GM19240 (cell line): Measurements from ENCODE around the gene CD58.

Experiments used
- DNase-seq: peaks from one replicate; pipeline ENCODE4 v3.0.0; 2011; ENCODE audit warnings: low spot score; ENCODE audit not compliant: insufficient read length

CD58 gene

DNA sequence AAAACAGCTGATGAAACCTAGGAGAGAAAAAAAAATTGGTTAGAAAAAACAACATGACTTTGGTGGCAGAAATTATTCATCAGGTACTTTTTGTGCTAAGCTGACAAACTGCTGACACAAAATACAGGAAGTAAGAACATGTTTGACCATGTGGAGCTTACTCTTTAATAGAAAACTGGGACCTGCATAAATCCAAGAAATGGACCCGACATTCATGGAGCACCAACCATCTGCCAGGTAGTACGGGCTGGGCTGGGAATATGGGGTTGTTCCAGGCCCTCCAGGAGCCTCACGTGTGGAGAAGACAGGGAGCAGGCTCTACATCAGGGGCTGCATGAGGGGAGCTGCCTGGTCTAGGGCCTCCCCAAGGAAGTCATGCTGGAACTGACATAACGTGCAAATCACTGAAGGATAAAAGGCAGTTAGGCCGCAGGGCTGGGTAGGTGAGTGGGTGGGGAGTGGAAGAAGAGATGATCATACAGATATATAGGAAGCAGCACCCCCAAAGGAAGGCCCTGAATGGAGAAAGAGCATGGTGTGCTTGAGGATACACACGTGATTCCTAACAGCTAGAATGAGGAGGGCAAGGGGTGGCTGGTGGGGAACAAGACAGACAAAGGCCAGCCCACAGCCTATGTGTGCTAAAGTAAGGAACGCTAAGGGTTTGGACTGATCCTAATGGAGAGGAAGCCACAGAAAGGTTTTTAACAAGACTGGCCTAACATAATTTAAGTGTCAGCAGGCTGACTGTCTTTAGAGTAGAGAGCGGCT, 26.1 kb downstream of the CD58 start:
- no peak for DNase-seq

GRCh38 chr1:116540088-116540487, 30.7 kb downstream of the CD58 start:
- DNase-seq: no peak

GRCh38 chr1:116538544-116538943, 32.3 kb downstream of the CD58 start:
- DNase-seq: no peak

GRCh38 chr1:116537898-116538297, 32.9 kb downstream of the CD58 start:
- DNase-seq: no peak

DNA sequence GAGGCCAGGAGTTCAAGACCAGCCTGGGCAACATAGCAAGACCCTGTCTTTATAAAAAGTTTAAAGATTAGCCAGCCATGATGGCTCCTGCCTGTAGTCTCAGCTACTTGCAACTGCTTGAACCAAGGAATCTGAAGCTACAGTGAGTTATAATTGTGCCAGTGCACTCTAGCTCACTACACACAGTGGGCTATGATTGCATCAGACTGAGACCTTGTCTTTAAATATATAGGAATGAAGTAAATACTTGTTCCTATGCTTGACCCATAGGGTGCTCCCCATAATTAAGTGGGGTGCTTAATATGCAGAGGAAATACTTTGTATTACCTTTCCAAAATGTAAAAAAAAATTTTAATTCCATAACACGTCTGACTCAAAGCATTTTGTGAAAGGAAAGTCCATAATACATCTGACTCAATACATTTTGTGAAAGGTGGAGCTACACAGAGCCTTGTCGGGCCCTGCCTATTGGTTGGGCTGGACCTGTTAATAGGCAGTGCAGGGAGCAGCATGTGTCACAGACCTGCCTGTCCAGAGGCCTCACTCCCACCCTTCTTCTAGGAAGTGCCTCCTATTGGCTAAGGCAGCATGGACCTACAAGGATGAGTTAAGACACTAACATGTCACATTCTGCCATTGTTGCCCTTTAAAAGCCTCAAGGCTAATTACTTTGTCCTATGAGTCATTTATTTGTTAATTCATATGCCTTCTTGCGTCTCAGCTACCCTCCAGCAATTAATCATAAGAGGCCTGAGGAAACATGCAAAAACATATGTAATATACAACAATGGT, 33.6 kb downstream of the CD58 start:
- no peak for DNase-seq

DNA sequence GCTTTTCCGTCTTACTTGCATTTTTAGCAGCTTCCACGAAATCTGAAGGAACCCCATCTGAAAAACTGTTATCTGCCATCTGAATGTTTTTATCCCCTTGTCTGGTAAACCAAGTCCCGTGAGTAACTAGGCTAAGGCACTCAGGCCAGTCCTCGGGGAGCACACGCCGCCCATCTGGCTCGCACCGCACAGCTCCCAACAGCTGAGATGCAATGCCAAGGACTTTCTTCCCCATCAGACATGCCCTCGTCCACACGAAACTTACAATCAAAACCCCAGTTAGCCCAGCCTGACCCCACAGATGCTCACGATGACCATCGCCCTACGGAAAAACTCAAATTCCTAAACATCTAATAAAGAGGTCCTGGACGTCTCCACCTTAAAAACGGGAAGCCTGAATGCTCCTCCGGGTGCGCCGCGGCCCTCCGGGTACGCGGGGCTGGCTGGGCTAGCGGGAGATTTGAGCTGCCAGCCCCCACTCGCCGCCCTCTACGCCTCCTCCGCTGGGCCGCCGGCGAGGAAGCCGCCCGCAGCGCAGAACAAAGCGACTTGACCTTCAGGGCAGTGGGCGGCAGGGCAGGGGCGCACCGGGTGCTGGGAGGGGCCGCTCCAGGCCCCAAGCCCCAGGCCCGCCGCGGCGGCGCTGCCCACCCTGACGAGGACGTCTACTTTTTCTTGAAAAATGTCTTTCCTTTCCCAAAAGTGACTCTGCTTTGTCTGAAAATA, 36.6 kb downstream of the CD58 start:
- no peak for DNase-seq

- DNase-seq: no peak
Measured at GRCh38 chr1:116533429-116533820, 37.4 kb downstream of the CD58 start.

DNA sequence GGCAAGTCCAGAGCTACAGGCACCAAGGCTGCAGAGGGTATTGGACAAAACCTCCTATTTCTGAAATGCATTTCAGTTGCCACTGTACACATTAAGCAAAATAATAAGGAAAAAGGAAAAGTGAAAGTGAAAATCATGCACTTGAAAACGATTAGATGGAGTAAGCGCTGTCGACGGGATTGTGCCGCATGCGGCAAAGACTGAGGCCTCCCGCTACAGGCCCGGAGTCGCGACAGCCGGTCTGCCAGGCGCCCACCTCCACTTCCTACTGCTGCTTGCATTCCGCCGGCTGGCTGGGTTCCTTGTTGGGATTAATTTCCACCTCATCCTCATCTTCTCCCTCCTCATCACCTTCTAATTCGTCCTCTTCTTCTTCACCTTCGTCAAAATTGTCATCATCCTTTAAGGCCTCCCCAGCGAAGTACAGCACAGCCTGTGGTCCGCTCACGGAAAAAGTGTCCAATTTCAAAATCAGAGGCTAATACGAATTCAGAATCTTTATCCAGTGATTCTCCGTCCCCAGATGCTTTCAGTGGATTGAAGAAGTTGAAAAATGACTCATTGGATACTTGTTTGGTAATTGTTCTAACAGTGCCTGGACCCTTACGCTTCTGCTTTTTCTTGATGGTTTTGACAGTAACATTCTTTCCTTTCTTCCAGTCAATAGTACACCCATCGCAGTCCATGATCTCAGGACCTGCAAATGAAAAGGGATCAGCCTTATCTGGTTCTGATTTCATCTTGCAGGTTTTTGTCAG, 38.0 kb downstream of the CD58 start:
- DNase-seq: no peak

GRCh38 chr1:116531917-116532316, 38.9 kb downstream of the CD58 start:
- no peak for DNase-seq

GRCh38 chr1:116529681-116530080, 41.1 kb downstream of the CD58 start:
- DNase-seq: no peak

- no peak for DNase-seq
Measured at GRCh38 chr1:116529199-116529631, 41.6 kb downstream of the CD58 start.

- DNase-seq: no peak
Measured at GRCh38 chr1:116528329-116529083, 42.3 kb downstream of the CD58 start.

DNA sequence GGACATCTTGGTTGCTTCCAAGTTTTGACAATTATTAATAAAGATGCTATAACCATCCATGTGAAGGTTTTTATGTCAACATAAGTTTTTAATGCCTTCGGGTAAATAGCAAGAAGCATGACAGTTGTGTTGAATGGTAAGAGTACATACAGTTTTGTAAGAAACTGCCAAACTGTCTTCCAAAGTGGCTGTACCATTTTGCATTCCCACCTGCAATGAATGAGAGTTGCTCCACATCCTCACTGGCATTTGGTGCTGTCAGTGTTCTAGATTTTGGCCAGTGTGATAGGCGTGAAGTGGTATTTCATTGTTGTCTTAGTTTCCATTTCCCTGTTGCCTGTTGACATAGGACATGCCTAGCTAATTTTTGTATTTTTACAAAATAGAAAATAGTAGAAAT, 45.4 kb downstream of the CD58 start:
- DNase-seq: no peak

GRCh38 chr1:116521186-116521585, 49.6 kb downstream of the CD58 start:
- DNase-seq: no peak

DNA sequence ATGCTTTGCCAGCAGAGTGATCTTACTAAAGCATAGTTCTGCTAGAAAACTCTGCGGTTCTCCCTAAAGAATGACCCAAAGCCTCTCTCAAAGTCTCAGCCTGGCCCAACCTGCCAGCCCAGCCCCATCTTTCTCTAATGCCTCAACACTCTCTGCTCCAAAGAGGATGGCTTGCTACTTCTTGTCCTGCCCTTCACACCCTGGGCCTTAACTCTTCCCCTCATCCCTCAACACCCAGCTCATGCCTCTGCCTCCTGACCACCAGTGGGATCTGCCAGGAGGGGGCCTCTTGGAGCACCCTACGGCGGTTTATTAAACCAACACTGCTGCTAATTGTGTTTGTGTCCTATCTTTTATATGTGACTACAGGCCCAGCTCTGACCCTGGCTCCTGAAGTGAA, 52.4 kb downstream of the CD58 start:
- DNase-seq: no peak

DNA sequence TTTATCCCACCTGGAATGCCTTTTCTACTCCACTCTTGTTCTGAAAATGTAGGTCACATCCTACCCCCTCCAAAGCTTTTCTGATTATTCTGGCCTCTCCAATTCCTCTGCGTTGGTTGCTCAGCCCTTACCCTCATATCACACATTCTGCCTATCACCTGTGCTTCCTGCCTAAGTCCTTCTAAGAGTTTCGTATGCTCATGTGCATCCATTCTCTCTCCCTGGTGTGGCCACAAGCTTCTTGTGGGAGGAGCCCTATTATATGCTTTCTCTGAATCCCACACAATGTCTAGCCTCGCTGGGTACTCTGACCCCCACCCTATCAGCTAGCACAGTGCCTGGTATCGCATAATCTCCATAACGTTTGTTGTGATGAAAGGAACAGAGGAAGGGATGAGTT, 54.2 kb downstream of the CD58 start:
- DNase-seq: no peak

- DNase-seq: no peak
Measured at GRCh38 chr1:116515702-116516101, 55.1 kb downstream of the CD58 start.

DNA sequence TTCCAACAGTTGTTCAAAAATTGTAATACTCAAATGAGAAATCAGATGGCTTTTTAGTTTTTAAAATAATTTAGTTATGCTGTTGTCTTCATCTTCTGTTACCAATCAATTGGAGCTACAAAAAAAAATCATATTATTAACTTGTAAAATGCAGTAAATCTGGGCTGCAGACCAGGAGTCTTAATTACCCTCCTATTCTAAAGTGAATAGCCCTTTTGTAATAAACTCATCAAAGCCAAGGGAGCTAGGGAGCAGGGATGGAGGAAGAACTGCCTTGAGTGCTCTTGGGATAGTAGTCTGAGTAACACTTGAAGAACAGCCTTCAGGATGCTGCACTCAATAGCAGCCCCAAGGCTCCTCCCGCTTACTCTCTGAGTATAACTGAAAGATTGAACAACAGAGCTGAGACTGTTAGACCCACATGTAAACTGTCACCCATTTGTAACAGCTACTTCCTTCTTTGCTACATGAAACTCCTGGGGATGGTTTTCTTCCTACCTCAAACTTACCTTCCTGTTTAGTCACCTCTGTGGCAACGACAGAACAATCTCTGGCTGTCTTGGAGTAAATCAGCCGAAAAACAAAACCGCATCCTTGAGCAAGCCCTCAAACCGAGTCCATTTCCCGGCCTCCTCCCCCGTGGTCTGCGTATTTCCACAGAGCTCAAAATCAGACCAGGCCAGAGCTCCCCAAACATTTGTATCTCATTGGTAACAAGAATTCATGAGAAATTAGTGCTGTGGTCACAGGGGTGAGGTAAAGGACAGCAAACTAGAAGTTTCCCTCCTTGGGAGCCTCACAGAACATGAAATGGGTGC, 55.9 kb downstream of the CD58 start:
- no peak for DNase-seq

GRCh38 chr1:116513956-116514355, 56.9 kb downstream of the CD58 start:
- no peak for DNase-seq
